ENCODE results near the gene CTTNBP2NL.

The CTTNBP2NL gene

GRCh38 chr1:112359961-112360767, 35.9 kb upstream of the CTTNBP2NL start:
- H3K4me3 ChIP-seq (ENCODE audit: low read length, poor library complexity, severe bottlenecking), result no peak overlapping the region
- H3K4me2 ChIP-seq (ENCODE audit: low read depth, low read length, poor library complexity, severe bottlenecking), result no peak overlapping the region
- no peak overlapping the region for H2AFZ ChIP-seq (ENCODE audit: low read length)

GRCh38 chr1:112363636-112364035, 32.4 kb upstream of the CTTNBP2NL start:
- H3F3A ChIP-seq (ENCODE audit: low read depth), result no peaks in the 10 kb centered on the region
- no peaks in the 10 kb centered on the region for H3K36me3 ChIP-seq (ENCODE audit: insufficient read depth, low read length)
- no peak overlapping the region for H2AFZ ChIP-seq (ENCODE audit: low read length)
- H3K79me2 ChIP-seq (ENCODE audit: insufficient read depth, low read length), result no peaks in the 10 kb centered on the region
- peaks cover 3% of the 10 kb centered on the region for H3K4me1 ChIP-seq (ENCODE audit: insufficient read depth, low read length, poor library complexity, severe bottlenecking)
- TF ChIP-seq CTCF (conservative IDR thresholded peaks at IDR 0.05; ENCODE audit: low read length) (no peak), EZH2phosphoT487 (IDR thresholded peaks at IDR 0.05; ENCODE audit: borderline replicate concordance) (no peak)
- no peak overlapping the region for H3K9ac ChIP-seq (ENCODE audit: low read depth, low read length, poor library complexity, severe bottlenecking)
- H3K4me2 ChIP-seq (ENCODE audit: low read depth, low read length, poor library complexity, severe bottlenecking), result no peak overlapping the region
- no peaks in the 10 kb centered on the region for H3K9me3 ChIP-seq (ENCODE audit: insufficient read depth, low read depth, low read length)
- H3K27me3 ChIP-seq (ENCODE audit: insufficient read depth, low read length, poor library complexity, severe bottlenecking), result no peaks in the 10 kb centered on the region
- no peaks in the 10 kb centered on the region for H3K9me2 ChIP-seq (replicated peaks; ENCODE audit: low read depth, low read length)
- no peak overlapping the region for H3K4me3 ChIP-seq (ENCODE audit: low read length, poor library complexity, severe bottlenecking)
- no peaks in the 10 kb centered on the region for H4K20me1 ChIP-seq (ENCODE audit: insufficient read depth, low read length, poor library complexity, severe bottlenecking)

More at GRCh38 chr1:112359961-112360767, 35.9 kb upstream of the CTTNBP2NL start:
- Histone ChIP-seq H3K79me2 (ENCODE audit: insufficient read depth, low read length) (no peaks in the 10 kb centered on the region), H3K27me3 (ENCODE audit: insufficient read depth, low read length, poor library complexity, severe bottlenecking) (no peaks in the 10 kb centered on the region), H3F3A (ENCODE audit: low read depth) (no peaks in the 10 kb centered on the region), H3K9ac (ENCODE audit: low read depth, low read length, poor library complexity, severe bottlenecking) (no peak overlapping the region), H3K9me3 (ENCODE audit: insufficient read depth, low read depth, low read length) (no peaks in the 10 kb centered on the region), H3K9me2 (replicated peaks; ENCODE audit: low read depth, low read length) (no peaks in the 10 kb centered on the region), H3K36me3 (ENCODE audit: insufficient read depth, low read length) (no peaks in the 10 kb centered on the region), H3K4me1 (ENCODE audit: insufficient read depth, low read length, poor library complexity, severe bottlenecking) (peaks cover 7% of the 10 kb centered on the region), H4K20me1 (ENCODE audit: insufficient read depth, low read length, poor library complexity, severe bottlenecking) (no peaks in the 10 kb centered on the region)
- TF ChIP-seq CTCF (conservative IDR thresholded peaks at IDR 0.05; ENCODE audit: low read length), result no peak
- no peak for TF ChIP-seq EZH2phosphoT487 (IDR thresholded peaks at IDR 0.05; ENCODE audit: borderline replicate concordance)

GRCh38 chr1:112368198-112368597, 27.8 kb upstream of the CTTNBP2NL start:
- TF ChIP-seq CTCF (conservative IDR thresholded peaks at IDR 0.05; ENCODE audit: low read length) (no peak), EZH2phosphoT487 (IDR thresholded peaks at IDR 0.05; ENCODE audit: borderline replicate concordance) (no peak)
- no peak overlapping the region for H3K4me3 ChIP-seq (ENCODE audit: low read length, poor library complexity, severe bottlenecking)
- no peak overlapping the region for H2AFZ ChIP-seq (ENCODE audit: low read length)
- no peaks in the 10 kb centered on the region for H3K4me1 ChIP-seq (ENCODE audit: insufficient read depth, low read length, poor library complexity, severe bottlenecking)
- H3K4me2 ChIP-seq (ENCODE audit: low read depth, low read length, poor library complexity, severe bottlenecking), result no peak overlapping the region
- no peaks in the 10 kb centered on the region for H4K20me1 ChIP-seq (ENCODE audit: insufficient read depth, low read length, poor library complexity, severe bottlenecking)
- H3K9me3 ChIP-seq (ENCODE audit: insufficient read depth, low read depth, low read length), result no peaks in the 10 kb centered on the region
- no peaks in the 10 kb centered on the region for H3K9me2 ChIP-seq (replicated peaks; ENCODE audit: low read depth, low read length)
- H3K9ac ChIP-seq (ENCODE audit: low read depth, low read length, poor library complexity, severe bottlenecking), result no peak overlapping the region
- H3F3A ChIP-seq (ENCODE audit: low read depth), result no peaks in the 10 kb centered on the region
- no peaks in the 10 kb centered on the region for H3K79me2 ChIP-seq (ENCODE audit: insufficient read depth, low read length)
- H3K27me3 ChIP-seq (ENCODE audit: insufficient read depth, low read length, poor library complexity, severe bottlenecking), result no peaks in the 10 kb centered on the region
- H3K36me3 ChIP-seq (ENCODE audit: insufficient read depth, low read length), result no peaks in the 10 kb centered on the region
